CD1c-positive myeloid dendritic cell (primary cell): ENCODE results near the gene ATG4A.

Source experiments
- DNase-seq: peaks from one replicate; pipeline ENCODE4 v3.0.0-alpha.2; 2016; ENCODE audit errors: extremely low spot score

ATG4A gene

DNA sequence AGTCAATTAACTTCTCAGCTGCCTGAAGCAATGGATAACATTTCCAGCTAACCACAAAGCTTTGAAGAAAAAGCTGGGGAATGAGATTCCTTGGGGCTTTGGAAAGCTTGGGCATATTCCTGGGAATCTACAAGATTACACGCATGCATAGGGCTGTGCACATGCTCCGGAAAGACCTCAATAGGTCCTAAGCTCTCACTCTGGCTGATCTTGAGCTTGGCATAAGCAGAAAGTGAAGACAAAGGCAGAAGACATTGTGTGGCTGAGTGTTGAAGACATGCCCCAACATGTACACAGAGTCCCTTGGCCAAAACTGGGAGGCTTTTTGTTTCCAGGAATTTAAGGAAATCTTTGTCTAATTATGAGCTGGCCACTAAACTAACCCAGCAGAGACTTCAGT, 31.2 kb downstream of the ATG4A start:
- DNase-seq: no peak

DNA sequence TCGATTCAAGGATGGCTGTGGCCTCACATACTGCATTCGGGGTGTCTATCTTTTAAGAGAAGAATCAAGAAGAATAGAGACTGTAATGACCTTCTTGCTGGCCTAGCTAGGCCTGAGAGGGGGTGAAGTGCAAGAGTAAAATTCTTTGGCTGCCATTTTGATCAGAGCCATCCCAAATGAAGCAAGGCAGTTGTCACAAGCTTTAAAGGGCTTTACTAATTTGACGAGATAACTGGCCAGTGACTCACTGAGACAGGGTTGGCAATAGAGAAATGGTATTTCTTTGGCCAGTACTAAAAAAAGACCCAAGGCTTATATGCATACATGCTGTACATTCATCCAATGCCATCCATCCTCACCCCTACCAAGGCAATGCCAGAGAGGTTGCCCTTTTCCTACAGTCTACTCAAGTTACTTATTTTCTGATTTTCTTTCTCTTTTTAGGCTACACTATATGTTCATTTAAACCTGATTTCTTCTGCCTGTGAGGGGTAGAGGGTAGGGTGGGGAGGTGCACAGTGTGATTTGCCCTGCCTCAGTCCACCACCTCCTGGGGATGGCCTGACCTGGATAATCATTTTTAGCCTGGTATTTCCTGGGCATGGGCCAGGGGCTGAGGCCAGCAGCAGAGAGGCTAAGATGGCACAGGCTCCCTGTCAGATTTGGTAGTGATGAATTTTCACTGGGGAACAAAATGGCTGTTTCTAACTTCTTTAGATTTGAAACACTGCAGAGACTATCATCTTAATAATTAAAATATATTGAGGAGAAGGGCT, 32.2 kb downstream of the ATG4A start:
- no peak for DNase-seq

GRCh38 chrX:108126661-108127060, 35.1 kb downstream of the ATG4A start:
- no peak for DNase-seq

GRCh38 chrX:108127152-108127551, 35.6 kb downstream of the ATG4A start:
- no peak for DNase-seq

DNA sequence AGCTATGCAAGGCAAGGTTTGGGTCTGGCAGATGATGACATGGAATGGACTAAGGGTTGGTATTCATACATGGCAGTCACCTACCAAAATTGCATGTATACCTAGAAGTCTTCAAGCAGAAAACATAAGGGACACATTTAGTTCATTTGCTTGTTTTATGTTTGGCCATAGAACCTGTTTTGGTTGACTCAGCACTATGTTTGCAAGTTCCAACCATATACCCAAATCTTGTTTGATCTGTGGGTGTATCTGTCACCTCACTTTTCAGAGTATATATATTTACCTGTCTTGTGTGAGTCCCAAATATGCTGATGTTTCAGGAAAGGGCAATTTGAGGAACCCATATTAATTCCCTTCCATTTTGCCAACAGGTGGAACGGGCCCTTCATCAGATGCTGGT, 39.3 kb downstream of the ATG4A start:
- DNase-seq: no peak

DNA sequence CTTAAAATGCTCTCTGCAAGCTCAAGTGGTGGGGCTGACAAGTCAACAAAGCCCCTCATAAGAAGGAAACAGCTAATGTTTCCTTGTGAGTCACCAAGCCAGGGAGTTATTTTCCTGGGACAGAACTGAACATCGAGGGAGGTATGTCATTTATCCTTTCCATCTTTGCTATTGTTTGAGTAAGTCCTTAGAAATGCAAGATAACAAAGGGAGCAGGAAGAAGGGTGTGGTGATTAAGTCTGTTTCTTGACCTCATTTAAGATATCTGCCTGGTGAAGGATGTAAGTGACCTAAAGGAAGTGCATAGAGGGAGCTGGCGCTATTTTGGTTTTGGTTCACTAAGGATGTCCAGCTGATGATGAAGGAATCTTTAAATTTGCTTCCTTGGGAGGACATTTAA, 39.9 kb downstream of the ATG4A start:
- DNase-seq: no peak

- DNase-seq: no peak
Measured at GRCh38 chrX:108132034-108132433, 40.5 kb downstream of the ATG4A start.

DNA sequence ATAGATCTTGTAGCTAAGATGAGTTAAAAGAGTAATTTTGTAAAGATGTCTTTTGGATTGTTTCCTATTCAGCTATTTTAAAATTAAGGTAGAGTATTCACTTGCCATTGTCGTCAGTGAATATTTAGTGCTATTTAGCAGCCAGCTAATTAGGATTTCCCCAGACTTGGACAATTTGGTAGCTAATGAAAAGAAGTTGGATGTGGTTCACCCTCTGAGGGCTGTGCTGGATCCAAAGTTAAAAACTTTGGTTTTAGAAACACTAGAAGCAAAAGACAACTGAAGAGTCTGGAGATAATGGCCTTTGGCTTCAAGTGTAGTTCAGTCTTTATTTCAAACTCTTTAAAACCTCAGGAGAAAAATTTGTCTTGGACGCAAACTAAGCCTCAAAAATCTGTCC, 41.3 kb downstream of the ATG4A start:
- DNase-seq: no peak

- no peak for DNase-seq
Measured at GRCh38 chrX:108134724-108135123, 43.1 kb downstream of the ATG4A start.

DNA sequence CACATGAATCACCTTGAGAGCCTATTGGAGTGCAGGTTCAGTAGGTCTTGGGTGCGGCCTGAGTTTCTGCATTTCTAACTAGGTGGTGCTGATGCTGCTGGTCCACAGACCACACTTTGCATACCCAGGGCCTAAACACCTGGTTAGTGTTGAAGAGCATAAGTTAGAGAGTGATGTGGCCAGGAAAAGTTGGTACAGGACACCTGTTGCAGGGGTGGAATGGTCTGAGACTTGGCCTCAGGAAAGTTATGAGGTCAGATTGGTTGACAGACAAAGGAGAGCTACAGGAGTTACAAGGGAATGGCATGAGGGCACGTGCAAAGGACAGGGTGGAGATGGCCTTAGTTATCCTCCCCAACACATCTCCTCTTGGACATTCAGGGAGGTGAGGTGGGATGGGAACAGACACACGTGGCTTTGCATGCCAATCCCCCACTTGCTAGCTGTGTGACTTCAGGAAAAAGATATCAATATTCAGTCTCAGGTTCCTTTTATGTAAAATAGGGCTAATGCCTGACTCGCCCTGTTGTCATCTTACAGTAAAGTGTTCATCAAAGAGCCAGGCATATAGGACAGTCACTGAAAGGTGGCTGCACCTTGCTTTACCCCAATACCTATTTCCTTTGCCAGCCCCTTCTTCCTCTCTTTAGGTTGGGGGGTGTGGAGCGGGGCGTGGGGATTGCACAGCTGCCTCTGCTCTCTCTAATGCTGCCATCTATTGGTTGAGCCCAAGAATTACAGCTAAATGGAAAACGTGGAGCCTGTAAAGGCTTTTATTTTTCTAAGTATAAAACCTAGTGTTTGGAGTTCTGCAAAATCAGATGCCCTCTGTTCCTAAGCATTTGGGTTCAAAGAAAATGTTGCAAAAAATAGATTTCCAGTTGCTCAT, 47.5 kb downstream of the ATG4A start:
- DNase-seq: no peak

DNA sequence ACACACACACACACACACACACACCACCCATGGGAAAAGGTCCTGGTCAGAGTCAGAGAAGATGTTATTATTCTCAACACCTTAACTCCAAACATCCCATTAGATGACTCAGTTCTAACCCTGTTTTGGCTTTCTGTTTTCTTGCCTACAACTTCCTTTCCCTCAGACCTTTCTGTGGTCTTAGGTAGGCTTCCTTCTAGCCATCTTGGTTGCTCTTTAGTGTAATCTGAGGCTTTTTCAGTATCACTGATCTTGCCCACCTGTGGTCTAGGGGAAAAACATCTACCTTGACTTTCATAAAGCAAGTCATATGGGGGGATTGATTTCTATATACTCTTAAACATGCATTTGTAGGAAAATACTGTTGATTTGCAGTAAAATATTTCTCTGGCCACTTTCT, 56.9 kb downstream of the ATG4A start:
- DNase-seq: no peak

DNA sequence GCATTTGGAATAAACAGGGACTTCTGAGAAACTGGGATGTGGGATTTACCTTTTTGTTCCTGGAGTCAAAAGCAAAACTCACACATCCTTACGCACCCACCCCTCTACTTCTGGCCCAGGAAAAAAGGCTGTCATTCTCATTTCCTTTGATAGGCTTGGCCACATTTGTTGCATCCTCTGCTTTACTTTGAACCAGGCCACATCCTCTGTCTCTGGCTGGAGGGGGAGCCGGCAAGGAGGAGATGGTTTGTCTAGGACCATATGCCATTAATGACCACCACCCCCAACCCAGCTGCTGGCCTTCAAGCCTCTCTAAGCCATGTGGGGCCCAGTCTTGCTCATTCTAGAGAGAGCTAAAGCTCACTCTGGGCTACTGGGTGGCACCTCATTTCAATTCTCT, 64.5 kb downstream of the ATG4A start:
- no peak for DNase-seq

DNA sequence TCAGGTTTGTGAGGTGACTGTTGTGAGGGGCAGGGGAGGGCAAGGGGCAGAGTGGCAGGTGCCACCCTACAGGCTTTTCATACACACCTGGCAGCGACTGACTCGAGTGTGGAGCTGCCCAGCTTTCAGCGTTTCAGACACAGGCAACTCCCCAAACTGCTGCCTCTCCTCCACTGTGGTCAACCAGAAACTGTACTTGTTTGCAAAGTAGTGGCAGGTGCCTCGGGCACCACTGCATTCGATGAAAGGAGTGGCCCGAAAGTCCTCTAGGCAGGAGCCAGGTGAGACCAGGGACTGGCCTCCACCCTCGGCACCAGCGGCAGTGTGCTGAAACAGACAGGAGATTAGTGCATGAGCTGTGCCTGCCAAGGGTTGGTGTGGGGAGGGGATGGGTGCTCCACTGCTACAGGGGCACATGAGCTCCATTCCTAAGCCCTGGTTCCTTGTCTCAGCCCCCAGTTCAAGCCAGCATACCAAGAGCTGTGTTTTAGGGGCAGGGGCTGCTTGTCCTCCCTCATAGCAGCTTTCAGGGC, 65.4 kb downstream of the ATG4A start:
- DNase-seq: no peak

GRCh38 chrX:108157628-108158027, 66.0 kb downstream of the ATG4A start:
- DNase-seq: no peak

DNA sequence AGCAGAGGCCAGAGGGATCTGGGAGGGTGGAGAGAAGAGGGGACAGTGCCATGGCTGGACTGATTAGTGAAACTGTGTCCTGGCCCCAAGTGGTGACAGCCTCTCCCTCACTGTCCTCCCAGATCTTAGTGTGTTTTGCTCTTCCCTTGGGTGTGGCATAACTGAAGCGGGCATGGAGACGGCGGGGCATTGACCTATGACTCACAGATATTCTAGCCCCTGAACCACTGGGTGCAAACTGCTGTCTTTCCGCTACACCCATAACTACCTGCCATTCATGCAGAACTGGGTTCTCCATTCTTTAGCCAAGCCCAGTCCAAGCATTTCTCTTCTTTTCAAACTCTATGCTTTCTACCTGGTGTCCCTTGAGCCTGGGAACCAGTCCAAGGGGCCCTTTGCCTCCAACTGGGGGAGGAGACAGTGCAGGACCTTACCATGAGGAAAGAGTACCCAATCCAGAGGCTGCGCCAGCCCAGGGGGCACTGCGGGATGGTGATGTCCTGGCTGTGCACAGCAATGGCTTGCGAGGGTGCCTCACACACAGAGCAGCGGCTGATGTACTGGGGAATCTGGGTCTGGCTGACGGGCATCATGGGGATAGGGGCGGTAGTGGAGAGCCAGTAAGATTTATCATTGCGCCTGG, 67.6 kb downstream of the ATG4A start:
- no peak for DNase-seq

DNA sequence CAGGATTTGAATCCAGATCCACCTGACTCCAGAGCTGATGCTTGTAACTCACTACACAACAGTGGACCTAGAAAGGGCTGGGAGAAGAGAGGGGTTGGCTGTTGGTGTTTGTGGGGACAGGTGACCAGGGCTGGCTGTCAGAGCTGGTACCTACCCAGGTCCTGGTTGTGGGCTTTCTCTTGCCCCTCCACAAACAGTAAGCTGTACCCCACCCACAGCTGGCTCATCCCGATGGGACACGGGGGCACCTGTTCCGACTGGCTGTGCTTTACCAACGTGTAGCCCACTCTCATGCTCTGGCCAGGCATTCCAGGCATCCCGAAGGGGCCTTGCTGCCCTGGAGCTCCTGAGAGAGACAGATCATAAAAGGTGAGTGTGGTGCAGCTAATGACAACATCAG, 68.7 kb downstream of the ATG4A start:
- DNase-seq: no peak

DNA sequence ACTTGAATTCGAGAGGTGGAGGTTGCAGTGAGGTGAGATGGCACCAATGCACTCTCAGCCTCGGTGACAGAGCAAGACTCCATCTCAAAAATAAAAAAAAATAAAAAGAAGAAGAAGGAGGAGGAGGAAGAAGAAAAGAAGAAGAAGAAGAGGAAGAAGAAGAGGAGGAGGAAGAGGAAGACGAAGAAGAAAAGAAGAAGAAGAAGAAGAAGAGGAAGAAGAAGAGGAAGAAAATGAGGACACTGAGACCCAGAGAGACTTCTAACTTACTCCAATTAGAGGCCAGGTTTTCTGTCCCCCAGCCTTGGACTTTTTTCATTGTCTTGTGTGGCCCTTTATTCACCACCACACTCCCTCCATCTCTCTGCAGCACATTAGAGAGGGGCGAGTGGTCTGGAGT, 70.7 kb downstream of the ATG4A start:
- no peak for DNase-seq

GRCh38 chrX:108163333-108164082, 71.9 kb downstream of the ATG4A start:
- DNase-seq: no peak

- DNase-seq: no peak
Measured at GRCh38 chrX:108165383-108166111, 74.0 kb downstream of the ATG4A start.

GRCh38 chrX:108167211-108167872, 75.8 kb downstream of the ATG4A start:
- no peak for DNase-seq
